ENCODE data around the gene CABP5.
"Not testable (repeated sequence)": the region's sequence is repeated elsewhere in the genome, so short reads cannot be mapped to it uniquely, and the experiment has no call there.

The CABP5 gene

GRCh38 chr19:48043675-48044258, at the start of gene CABP5:
Gene CABP5, minus strand, starts transcription at chr19:48044079. Its CDS starts 157 bp downstream, at chr19:48043922.
- no peak for DNase-seq

DNA sequence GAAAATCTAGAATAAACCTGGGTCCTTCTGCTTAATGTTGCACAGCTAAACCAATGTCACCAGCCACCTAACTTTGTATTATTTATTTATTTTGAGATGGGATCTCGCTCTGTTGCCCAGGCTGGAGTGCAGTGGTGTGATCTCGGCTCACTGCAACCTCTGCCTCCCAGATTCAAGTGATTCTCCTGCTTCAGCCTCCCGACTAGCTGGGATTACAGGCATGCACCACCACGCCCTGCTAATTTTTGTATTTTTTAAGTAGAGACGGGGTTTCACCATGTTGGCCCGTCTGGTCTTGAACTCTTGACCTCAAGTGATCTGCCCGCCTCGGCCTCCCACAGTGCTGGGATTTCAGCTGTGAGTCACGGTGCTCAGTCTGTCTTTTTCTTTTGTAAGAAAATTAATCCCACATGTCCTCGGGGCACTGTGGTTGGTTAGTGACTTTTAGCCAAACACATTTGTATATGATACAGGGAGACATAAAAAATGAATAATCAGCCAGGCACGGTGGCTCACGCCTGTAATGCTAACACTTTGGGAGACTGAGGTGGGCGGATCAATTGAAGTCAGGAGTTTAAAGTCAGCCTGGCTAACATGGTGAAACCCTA, 47.3 kb upstream of the CABP5 start:
- DNase-seq: not testable (repeated sequence)

DNA sequence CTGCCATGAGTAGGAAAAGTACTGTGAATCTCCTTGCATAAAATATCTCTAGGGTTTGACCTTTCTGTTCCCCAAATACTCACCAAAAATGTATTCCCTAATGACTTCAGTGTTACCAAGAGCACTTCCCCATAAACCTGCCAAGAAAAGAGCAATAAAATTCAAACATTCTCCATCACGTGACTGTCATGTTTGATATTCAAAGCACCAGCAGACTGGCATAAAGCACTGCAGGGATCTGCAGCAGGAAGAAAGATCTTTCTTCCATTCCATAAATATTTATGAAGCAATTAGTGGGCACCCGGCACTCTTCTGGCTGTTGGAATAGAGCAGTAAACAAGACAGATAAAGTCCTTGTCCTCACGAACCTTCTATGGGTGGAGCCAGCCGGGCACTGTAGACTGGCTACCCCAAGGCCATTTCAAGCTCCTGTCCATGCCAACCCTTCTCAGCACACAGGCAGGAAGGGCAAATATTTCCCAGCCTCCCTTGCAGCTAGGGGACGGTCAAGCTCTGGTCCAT, 46.5 kb upstream of the CABP5 start:
- no peak for DNase-seq

GRCh38 chr19:48088991-48089390, 45.1 kb upstream of the CABP5 start:
- DNase-seq: not testable (repeated sequence)

DNA sequence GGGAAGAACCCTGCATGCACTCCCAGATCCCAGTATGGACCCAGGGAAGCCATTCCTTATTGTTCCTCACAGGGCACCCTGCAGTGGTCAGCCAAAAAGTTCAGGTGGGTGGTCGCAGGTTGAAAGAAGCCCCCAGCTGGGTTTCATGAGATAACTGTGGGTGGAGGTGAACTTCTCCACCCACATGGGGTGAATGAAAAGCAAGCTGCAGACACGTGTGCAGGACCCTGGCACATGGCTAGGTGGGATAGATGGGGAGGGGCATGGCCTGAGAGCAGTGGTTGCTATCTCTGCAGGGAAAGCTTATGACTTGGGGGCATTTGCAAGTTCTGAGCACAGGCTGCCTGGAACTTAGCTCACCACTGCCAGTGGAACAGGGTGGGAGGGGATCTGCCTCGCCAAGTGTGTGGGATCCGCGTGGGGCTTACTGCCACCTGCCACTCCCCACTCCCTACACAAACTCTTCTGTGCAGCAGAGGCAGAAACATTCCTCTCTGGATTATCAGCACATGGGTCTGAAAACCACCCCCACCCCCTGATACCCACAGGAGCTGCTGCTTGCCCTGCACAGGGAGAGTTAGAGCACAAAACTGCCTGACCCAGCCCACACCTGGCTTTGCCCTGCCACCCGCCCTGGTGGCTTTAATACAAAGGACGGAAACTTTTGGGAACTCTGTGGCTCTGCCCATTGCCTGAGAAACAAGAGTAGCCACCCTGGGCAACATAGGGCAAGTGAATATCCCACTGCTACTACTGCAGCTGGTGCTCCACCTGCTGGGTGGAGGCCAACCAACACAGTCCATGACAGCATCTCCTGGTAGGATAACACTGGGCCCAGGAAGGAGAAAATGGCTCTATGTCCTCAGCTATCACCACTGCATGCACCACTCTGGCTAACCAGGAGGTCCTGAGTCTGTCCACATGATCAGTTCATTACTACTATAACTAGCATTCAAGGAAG, 42.3 kb upstream of the CABP5 start:
- no peak for DNase-seq

- DNase-seq: no peak
Measured at GRCh38 chr19:48085076-48085475, 41.2 kb upstream of the CABP5 start.

DNA sequence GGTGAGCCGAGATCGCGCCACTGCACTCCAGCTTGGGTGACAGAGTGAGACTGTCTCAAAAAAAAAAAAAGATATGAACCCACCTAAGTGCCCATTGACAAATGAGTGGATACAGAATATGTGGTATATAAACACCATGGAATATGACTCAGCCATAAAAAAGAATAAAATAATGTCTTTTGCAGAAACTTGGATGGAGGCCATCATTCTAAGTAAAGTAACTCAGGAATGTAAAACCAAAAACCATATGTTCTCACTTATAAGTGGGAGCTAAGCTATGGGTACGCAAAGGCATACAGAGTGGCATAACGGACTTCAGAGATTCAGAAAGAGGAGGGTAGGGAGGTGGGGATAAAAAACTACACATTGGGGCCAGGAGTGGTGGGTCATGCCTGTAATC, 37.2 kb upstream of the CABP5 start:
- DNase-seq: no peak

GRCh38 chr19:48070177-48070769, 26.4 kb upstream of the CABP5 start:
- DNase-seq: not testable (repeated sequence)

DNA sequence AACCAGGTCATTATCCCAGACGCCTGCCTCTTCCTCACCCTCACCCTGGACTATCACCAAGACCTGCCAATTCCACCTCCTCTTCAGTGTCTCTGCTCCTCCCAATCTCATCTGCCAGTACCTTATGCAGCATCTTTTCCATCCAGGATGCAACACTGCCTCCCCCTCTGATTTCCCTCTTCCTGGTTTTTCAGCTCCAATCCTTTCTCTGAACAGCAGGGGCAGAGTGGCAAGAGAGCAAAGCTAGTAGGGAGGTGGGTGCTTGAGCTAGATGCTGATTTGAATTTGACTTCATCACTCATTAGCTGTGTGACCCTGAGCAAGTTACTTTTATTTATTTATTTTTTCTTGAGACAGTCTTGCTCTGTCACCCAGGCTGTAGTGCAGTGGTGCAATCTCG, 25.6 kb upstream of the CABP5 start:
- DNase-seq: no peak

GRCh38 chr19:48064509-48064908, 20.6 kb upstream of the CABP5 start:
- no peak for DNase-seq

DNA sequence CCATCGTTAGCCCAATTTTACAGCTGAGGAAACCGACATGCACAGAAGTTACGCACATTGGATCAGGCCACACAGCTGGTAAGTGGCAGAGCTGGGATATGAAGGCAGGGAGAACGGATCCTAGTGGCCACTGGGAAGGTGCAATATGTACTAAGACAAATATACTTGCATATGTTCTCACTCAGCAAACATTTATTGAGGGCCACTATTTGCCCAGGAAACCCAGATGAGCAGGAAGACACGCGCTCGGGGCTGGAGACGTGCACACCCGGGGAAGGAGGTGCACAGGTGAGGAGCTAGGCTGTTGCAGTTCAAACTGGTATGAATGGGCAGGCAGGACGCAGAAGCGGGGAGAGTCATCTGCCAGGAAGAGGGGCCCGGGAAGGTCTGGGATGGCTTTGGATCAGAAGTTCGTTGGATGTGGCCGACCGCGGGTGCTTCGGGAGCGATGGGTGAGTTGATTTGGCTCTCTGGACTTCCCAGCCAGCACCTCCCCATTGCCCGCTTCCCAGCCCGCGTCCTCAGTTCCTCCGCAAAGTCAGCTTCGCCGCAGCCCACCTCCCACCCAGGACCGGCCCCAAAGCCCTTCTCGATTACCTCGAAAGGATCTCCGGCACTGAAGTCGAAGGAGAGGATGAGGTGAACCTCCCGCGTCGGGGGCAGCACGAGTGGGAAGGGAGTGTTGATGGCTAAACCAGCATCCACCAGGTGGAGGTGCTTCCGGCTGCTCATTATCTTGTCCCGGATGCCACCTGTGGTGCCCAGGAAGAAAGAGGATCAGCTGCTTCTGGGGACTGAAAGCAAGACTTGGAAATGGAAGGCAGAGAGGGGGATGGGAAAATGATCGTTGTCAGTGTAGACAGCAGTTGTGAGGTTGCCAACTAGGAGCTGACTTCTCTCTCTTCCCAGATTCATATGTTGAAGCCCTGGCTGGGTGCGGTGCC, 17.8 kb upstream of the CABP5 start:
- DNase-seq: no peak

DNA sequence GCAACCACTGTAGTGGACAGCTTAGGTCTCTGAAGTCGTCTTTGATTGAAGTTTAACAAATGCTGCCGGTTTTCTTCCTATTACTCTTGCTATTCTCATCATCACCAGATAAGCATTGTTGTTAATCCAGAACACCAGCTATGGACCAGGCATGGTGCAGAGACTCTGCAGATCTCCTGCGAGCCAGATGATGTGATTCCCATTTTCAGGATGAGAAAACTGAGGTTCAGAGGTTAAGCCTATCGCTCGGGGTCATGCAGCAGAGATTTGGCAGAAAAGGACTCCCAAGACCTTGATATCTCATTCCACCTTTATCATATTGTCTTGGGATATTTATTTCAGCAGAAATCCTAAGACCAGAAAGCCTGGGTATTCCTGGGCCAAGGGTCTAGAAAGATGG, 16.5 kb upstream of the CABP5 start:
- no peak for DNase-seq

DNA sequence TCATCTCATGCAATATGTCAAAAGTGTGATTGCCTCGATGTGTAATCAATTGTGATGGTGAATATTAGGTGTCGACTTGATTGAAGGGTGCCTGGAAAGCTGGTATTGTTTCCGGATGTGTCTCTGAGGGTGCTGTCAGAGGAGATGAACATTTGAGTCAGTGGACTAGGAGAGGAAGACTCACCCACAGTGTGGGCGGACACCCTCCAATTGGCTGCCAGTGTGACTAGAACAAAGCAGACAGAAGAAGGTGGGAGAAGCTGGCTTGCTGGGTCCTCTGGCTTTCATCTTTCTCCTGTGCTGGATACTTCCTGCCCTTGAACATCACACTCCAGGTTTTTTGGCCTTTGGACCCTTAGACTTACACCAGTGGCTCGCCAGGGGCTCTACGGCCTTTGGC, 15.5 kb upstream of the CABP5 start:
- DNase-seq: no peak

DNA sequence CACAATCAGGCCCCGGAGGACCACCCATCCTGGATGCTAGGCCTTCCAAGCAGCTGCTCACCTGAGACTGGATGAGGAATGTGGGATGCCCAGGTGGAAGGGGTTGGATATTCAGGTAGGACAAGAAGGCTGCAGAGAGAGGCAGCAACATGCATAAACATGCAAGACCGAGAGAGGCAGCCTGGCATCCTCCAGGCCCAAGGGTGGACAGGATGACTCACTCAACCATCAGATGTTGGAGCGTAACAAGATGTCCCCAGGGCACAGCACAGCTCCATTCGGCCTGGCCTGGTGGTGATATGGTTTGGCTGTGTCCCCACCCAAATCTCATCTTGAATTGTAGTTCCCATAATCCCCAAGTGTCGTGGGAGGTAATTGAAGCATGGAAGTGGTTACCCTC, 10.0 kb upstream of the CABP5 start:
- no peak for DNase-seq

DNA sequence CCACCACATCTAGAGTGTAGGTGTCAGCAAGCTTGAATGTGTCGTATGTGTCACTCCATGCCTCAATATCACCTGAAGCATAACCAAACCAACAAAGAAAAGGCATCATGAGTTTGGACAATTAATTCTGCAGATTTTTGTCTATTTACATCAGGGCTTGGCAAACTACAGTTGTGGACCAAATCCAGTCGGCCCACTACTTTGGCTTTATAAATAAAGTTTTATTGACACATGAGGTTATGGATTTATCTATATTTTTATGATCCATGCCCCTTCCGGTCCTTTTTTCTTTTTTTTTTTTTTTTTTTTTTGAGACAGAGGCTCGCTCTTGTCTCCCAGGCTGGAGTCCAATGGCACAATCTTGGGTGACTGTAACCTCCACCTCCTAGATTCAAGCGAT, 9.2 kb upstream of the CABP5 start:
- no peak for DNase-seq

- no peak for DNase-seq
Measured at GRCh38 chr19:48051335-48052033, 7.6 kb upstream of the CABP5 start.

DNA sequence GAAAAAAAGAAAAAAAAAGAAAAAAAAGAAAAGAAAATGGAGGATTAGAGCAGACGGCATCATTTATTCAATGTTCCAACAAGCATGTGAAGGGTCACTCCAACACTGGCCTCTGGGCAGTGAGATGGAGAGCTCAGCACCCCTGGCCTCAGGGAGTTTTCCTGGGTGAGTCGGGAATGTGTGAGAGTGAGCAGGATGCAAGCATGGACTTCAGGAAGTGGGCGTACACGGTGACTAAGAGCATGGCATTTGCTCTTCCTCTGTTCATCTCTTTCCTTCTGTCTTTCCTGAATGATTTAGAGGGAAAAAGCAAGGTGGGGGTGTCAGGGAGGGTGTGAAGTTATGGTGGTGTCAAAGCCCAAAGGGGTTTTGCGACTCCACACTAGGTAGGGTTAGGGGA, 682 bp upstream of the CABP5 start:
- DNase-seq: no peak

- DNase-seq: no peak
Measured at GRCh38 chr19:48041877-48042580, 1.9 kb downstream of the CABP5 start.

DNA sequence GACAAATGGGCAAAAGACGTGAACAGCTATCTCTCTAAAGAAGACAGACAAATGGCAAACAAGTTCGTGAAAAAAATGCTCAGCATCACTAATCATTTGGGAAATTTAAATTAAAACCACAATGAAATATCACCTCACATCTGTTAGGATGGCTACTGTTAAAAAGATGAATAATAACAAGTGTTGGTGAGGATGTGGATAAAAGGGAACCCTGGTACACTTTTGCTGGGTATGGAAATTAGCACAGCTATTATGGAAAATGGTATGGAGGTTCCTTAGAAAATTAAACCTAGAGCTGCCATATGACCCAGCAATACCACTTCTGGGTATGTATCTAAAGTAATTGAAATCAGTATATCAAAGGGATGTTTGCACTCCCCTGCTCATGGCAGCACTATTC, 7.1 kb downstream of the CABP5 start:
- DNase-seq: no peak

GRCh38 chr19:48033604-48034003, 10.3 kb downstream of the CABP5 start:
- DNase-seq: no peak

DNA sequence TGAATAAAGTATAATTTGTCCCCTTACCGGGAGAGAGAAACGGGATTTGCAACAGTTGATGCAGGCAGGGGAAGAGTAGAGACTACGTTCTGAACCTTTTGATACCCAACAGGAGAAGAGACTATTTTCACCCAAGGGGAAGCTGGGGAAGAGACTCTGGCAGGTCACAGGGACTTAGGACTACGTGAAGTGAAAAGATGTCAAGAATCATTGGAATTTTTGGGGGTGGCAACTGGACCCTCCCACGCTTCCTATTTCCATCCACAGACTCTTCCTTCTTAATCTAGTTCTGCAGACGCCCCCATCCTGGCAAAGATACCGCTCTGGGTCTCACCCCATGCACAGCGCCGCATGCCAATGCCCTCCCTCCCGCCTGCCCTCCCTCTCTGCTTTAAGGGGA, 13.8 kb downstream of the CABP5 start:
- DNase-seq: no peak
